ENCODE measurements around the gene KIAA1755. TPM values are rescaled to one million over a fixed set of nuclear protein-coding genes. Genes with fewer than 3 reads are reported as not detected.
A peak's percentile ranks its signal among the peaks of the same experiment; 100 is the strongest.

The KIAA1755 gene
- total and polyA plus RNA-seq, 2 of the 4 experiments (the other 2 are of a cell fraction) = 2.5 to 5.1 TPM

DNA sequence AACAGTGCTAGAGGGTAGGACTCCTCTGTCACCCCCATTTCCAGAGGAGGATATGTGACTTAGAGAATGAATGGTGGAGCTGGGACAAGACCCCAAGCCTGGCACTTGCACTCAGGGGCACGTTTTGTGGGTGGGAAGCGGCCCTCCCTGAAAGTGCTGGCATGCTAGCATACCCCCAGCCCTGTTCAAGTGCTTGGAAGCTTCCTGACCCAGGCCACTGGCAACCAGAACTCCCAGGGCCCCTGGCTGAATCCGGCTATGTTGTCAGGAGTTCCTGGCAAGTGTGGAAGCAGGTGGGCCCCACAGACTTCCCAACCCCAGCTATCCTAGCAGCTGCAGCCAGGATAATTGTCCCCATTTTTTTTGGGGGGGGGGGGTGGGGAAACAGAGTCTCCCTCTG lies 59.9 kb downstream of the KIAA1755 start:
- intact Hi-C loops (cut with micrococcal nuclease) = no loop called here
- in situ Hi-C loops (cut with MboI; ENCODE audit: low sequenced_read_pairs) = no loop called here
- BruUV-seq (replicated peaks) = no TSS peak

More for the DNA sequence above, 59.9 kb downstream of the KIAA1755 start:
- Histone ChIP-seq H3K56ac (ENCODE audit: extremely low read depth, insufficient read depth, low read length) (no peak overlapping the region), H2AK9ac (replicated peaks; ENCODE audit: low read depth, low read length, poor library complexity) (peak overlapping the region; percentile 33), H3K4me3 (ENCODE audit: insufficient read depth, low read depth, low read length) (no peak overlapping the region), H3K4ac (ENCODE audit: low read depth, low read length) (peak overlapping the region; percentile 56), H3K14ac (replicated peaks; ENCODE audit: low read depth, low read length) (peak overlapping the region; percentile 37; the same call in 1 of the 2 replicates), H2AFZ (replicated peaks; ENCODE audit: low read length, poor library complexity) (no peak overlapping the region), H3K9me3 (ENCODE audit: control insufficient read depth, insufficient read depth, low read length) (no peaks in the 10 kb centered on the region), H3K23ac (ENCODE audit: low read depth, low read length) (no peak overlapping the region), H2BK120ac (ENCODE audit: low read depth, low read length) (peak overlapping the region; percentile 90), H4K20me1 (ENCODE audit: insufficient read depth, low read length) (no peaks in the 10 kb centered on the region), H2BK5ac (ENCODE audit: low read depth, low read length, poor library complexity, severe bottlenecking) (peak overlapping the region; percentile 28), H4K91ac (ENCODE audit: insufficient read depth, low read depth, low read length) (peak overlapping the region; percentile 38; the same call in 1 of the 2 replicates), H2BK20ac (ENCODE audit: low read depth, low read length) (peak overlapping the region; percentile 58), H3K79me1 (ENCODE audit: low read depth in 1 of 2, low read length in 2 of 2) (no peaks in the 10 kb centered on the region), H3K9ac (ENCODE audit: low read depth, low read length) (no peak overlapping the region), H2AK5ac (ENCODE audit: low read depth, low read length) (peak overlapping the region; percentile 71), H3K4me2 (ENCODE audit: low read depth, low read length) (no peak overlapping the region), H3K4me1 (ENCODE audit: control insufficient read depth, insufficient read depth, low read length) (peaks cover 32% of the 10 kb centered on the region), H3K9me1 (ENCODE audit: insufficient read depth, low read length) (peaks cover 33% of the 10 kb centered on the region), H4K8ac (ENCODE audit: low read depth in 2 of 2, low read length in 2 of 2) (peak overlapping the region in 1 of 2 experiments; percentile 84; a peak in 1 of 4 replicates), H2BK15ac (ENCODE audit: low read depth, low read length) (peak overlapping the region; percentile 79; the same call in 1 of the 3 replicates), H3K18ac (ENCODE audit: low read depth, low read length) (peak overlapping the region; percentile 69), H3K36me3 (ENCODE audit: control insufficient read depth, insufficient read depth, low read length) (no peaks in the 10 kb centered on the region), H3K27me3 (ENCODE audit: control insufficient read depth, insufficient read depth, low read length) (no peaks in the 10 kb centered on the region), H3K27ac (ENCODE audit: insufficient read depth, low read length) (0 out of 2 replicates have a peak overlapping the region, but pooled peaks have one; percentile 12), H4K5ac (ENCODE audit: low read depth, low read length) (peak overlapping the region; percentile 76)
- CTCF ChIA-PET = no interaction called here
- DNase-seq (no peak), ATAC-seq (ENCODE audit: low read depth) (no peak)
- TF ChIP-seq MXI1 (IDR thresholded peaks at IDR 0.05; ENCODE audit: borderline replicate concordance, low read depth, low read length) (no peak), CEBPB (IDR thresholded peaks at IDR 0.05; ENCODE audit: low read depth, low read length) (no peak), RCOR1 (IDR thresholded peaks at IDR 0.05; ENCODE audit: insufficient replicate concordance, low read length) (no peak), MAFK (IDR thresholded peaks at IDR 0.05; ENCODE audit: low read depth, low read length) (no peak), NFE2L2 (IDR thresholded peaks at IDR 0.05; ENCODE audit: low read depth, low read length) (no peak), MAZ (IDR thresholded peaks at IDR 0.05; ENCODE audit: borderline replicate concordance, low read depth, low read length) (no peak), FOS (IDR thresholded peaks at IDR 0.05; ENCODE audit: low read depth, low read length) (no peak)
- TF ChIP-seq, protein P1, sequence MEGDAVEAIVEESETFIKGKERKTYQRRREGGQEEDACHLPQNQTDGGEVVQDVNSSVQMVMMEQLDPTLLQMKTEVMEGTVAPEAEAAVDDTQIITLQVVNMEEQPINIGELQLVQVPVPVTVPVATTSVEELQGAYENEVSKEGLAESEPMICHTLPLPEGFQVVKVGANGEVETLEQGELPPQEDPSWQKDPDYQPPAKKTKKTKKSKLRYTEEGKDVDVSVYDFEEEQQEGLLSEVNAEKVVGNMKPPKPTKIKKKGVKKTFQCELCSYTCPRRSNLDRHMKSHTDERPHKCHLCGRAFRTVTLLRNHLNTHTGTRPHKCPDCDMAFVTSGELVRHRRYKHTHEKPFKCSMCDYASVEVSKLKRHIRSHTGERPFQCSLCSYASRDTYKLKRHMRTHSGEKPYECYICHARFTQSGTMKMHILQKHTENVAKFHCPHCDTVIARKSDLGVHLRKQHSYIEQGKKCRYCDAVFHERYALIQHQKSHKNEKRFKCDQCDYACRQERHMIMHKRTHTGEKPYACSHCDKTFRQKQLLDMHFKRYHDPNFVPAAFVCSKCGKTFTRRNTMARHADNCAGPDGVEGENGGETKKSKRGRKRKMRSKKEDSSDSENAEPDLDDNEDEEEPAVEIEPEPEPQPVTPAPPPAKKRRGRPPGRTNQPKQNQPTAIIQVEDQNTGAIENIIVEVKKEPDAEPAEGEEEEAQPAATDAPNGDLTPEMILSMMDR (conservative IDR thresholded peaks at IDR 0.05; ENCODE audit: low read depth, low read length) = no peak
- WGBS, 2 experiments (ENCODE audit: extremely low coverage in 2 of 2, insufficient read length in 1 of 2) = no CpG with 5 or more reads among the region's 3 CpGs
- POLR2A ChIA-PET (ENCODE audit: unreplicated experiment) = no interaction called here
- dilution Hi-C loops (cut with HindIII; ENCODE audit: low sequenced_read_pairs, unreplicated experiment) = no loop called here

Measured in IMR-90 (cell line).